SU-DHL-6 (cell line): Measurements from ENCODE around the gene NOTCH3.

Source experiments
- EZH2phosphoT487 ChIP-seq: fragments of 200-600 bp; sonication (generic), shearing (Covaris generic); conservative IDR thresholded peaks from 2 replicates; pipeline ENCODE4 v1.6.1; 2018; ENCODE audit warnings: mild to moderate bottlenecking, antibody characterized with exemption, low read length, moderate library complexity, mixed read lengths
- TF ChIP-seq, protein P1 (sequence below): fragments of 200-600 bp; sonication (generic); IDR thresholded peaks from one replicate; pipeline ENCODE4 v1.5.1; 2017; ENCODE audit warnings: antibody characterized with exemption, mild to moderate bottlenecking, low read length, moderate library complexity; ENCODE audit not compliant: insufficient read depth, poor library complexity, severe bottlenecking

DNA sequence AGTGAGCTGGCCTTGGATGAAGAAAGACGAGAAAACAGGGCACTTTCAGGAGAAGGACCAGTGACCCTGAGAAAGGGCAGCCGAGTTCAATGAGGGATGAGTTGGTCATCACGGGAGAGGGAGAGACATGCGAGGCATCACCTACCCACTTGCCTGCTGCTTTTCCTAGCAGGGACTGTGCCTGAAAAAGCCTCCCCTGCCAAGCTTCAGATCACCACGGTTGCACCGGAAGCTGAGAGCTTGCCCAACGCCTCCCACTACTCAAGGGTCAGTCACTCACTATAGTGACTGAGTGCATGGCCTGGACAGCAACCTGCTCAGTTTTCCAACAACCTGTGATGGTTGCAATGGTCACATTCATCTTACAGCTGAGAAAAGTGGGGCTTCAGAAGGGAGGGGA, 44.0 kb upstream of the NOTCH3 start:
- TF ChIP-seq, protein P1, sequence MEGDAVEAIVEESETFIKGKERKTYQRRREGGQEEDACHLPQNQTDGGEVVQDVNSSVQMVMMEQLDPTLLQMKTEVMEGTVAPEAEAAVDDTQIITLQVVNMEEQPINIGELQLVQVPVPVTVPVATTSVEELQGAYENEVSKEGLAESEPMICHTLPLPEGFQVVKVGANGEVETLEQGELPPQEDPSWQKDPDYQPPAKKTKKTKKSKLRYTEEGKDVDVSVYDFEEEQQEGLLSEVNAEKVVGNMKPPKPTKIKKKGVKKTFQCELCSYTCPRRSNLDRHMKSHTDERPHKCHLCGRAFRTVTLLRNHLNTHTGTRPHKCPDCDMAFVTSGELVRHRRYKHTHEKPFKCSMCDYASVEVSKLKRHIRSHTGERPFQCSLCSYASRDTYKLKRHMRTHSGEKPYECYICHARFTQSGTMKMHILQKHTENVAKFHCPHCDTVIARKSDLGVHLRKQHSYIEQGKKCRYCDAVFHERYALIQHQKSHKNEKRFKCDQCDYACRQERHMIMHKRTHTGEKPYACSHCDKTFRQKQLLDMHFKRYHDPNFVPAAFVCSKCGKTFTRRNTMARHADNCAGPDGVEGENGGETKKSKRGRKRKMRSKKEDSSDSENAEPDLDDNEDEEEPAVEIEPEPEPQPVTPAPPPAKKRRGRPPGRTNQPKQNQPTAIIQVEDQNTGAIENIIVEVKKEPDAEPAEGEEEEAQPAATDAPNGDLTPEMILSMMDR: no peak
- TF ChIP-seq EZH2phosphoT487: no peak
